Measurements from ENCODE around the gene ATF3.

GRCh38 chr1:212605441-212606394, 2.8 kb upstream of the ATF3 start:
- no peak for TF ChIP-seq CTCF (IDR thresholded peaks at IDR 0.05)
- TF ChIP-seq POLR2A (IDR thresholded peaks at IDR 0.05), result no peak

Data from lower leg skin (tissue), 3 donors.